ENCODE results near the gene TLK2.

Gene TLK2

DNA sequence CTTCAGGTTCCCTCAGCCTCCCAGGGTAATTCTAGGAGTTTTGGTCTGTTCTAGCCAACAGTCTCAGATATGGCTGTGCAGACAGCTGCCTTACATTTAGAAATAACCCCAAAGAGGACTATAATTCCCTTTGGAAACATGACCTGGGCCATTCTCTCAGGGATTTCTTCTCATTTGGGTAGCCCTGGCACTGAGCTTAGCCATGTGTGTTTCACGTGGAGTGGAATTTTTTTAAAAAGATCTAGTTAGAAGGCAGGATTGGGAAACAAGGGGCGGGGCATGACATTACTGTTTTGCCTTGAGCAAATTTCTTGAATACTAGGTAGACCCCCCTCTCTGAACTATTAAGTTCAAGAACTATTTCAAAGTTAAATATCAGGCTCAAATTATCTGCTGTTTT, 119.3 kb downstream of the TLK2 start:
- H3K4me3 ChIP-seq (ENCODE audit: low read length) = no peak overlapping the region
- H4K20me1 ChIP-seq (ENCODE audit: insufficient read depth, low read length) = no peaks in the 10 kb centered on the region
- no peaks in the 10 kb centered on the region for H3K9me2 ChIP-seq (replicated peaks; ENCODE audit: insufficient read depth, low read length)
- no peak overlapping the region for H3K9ac ChIP-seq (ENCODE audit: low read length)
- no peak overlapping the region for H2AFZ ChIP-seq (ENCODE audit: low read length)
- H3K4me1 ChIP-seq (ENCODE audit: low read length) = no peaks in the 10 kb centered on the region
- H3K9me3 ChIP-seq (replicated peaks; ENCODE audit: insufficient read depth, low read length) = no peaks in the 10 kb centered on the region
- H3K27ac ChIP-seq (ENCODE audit: low read length) = no peak overlapping the region
- peaks cover 5% of the 10 kb centered on the region; the same call in 1 of the 2 replicates for H3K36me3 ChIP-seq (replicated peaks; ENCODE audit: insufficient read depth, low read length)
- no peak overlapping the region for H3K4me2 ChIP-seq (ENCODE audit: low read depth, low read length)
- DNase-seq = no peak
- no peaks in the 10 kb centered on the region for H3F3A ChIP-seq (ENCODE audit: insufficient read depth, low read length)
- no peaks in the 10 kb centered on the region for H3K79me2 ChIP-seq (ENCODE audit: low read length)
- H3K27me3 ChIP-seq (replicated peaks; ENCODE audit: insufficient read depth, low read length) = no peaks in the 10 kb centered on the region
- TF ChIP-seq EZH2 (optimal IDR thresholded peaks at IDR 0.05; ENCODE audit: low read depth, low read length) (no peak), EZH2phosphoT487 (IDR thresholded peaks at IDR 0.05; ENCODE audit: low read length) (no peak), CTCF (IDR thresholded peaks at IDR 0.05; ENCODE audit: low read length) (no peak)

DNA sequence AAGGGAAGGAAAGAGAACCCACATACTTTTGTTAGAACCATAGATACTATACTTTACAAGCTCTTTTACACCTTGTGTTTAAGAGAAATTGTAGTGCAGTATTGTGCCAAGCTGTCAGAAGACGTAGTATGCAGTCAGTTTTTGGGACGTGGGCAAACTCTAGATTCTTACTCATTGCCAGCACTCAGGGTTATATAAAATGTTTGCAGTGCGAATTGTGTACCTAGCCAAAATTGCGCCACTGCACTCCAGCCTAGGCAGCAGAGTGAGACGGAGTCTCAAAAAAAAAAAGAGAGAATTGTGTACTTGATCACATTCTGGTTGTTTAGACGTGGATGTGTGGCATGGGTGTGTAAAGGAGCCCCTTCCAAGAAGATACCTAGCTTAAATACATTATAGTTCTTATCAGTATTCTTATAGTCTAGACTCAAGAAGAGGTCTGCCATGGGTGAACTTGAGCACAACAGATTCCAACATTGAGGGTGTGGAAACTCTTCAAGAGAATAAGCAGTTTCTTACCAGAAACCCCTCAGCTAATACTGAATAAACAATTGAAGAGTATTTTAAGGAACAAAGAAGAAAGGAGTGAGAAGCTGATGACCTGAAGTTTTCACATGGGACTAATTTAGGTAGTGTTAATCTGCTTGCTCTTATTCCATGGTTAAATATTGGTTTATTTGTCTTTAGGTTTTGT, 121.5 kb downstream of the TLK2 start:
- Histone ChIP-seq H3K79me2 (ENCODE audit: low read length) (no peaks in the 10 kb centered on the region), H3K27ac (ENCODE audit: low read length) (no peak overlapping the region), H3K4me1 (ENCODE audit: low read length) (no peaks in the 10 kb centered on the region), H3K36me3 (replicated peaks; ENCODE audit: insufficient read depth, low read length) (peaks cover 5% of the 10 kb centered on the region; the same call in 1 of the 2 replicates), H4K20me1 (ENCODE audit: insufficient read depth, low read length) (no peaks in the 10 kb centered on the region), H3K4me3 (ENCODE audit: low read length) (no peak overlapping the region), H3K9me3 (replicated peaks; ENCODE audit: insufficient read depth, low read length) (no peaks in the 10 kb centered on the region), H3K9me2 (replicated peaks; ENCODE audit: insufficient read depth, low read length) (no peaks in the 10 kb centered on the region), H3F3A (ENCODE audit: insufficient read depth, low read length) (no peaks in the 10 kb centered on the region), H3K9ac (ENCODE audit: low read length) (no peak overlapping the region), H2AFZ (ENCODE audit: low read length) (no peak overlapping the region), H3K4me2 (ENCODE audit: low read depth, low read length) (no peak overlapping the region), H3K27me3 (replicated peaks; ENCODE audit: insufficient read depth, low read length) (no peaks in the 10 kb centered on the region)
- DNase-seq = no peak
- TF ChIP-seq EZH2 (optimal IDR thresholded peaks at IDR 0.05; ENCODE audit: low read depth, low read length) = no peak
- TF ChIP-seq CTCF (IDR thresholded peaks at IDR 0.05; ENCODE audit: low read length) = no peak
- no peak for TF ChIP-seq EZH2phosphoT487 (IDR thresholded peaks at IDR 0.05; ENCODE audit: low read length)

- no peak overlapping the region for H3K27ac ChIP-seq (ENCODE audit: low read length)
- H3K4me2 ChIP-seq (ENCODE audit: low read depth, low read length) = no peak overlapping the region
- no peaks in the 10 kb centered on the region for H3K4me1 ChIP-seq (ENCODE audit: low read length)
- no peak overlapping the region for H3K9ac ChIP-seq (ENCODE audit: low read length)
- H3K9me2 ChIP-seq (replicated peaks; ENCODE audit: insufficient read depth, low read length) = no peaks in the 10 kb centered on the region
- H3K9me3 ChIP-seq (replicated peaks; ENCODE audit: insufficient read depth, low read length) = no peaks in the 10 kb centered on the region
- H4K20me1 ChIP-seq (ENCODE audit: insufficient read depth, low read length) = no peaks in the 10 kb centered on the region
- TF ChIP-seq EZH2 (optimal IDR thresholded peaks at IDR 0.05; ENCODE audit: low read depth, low read length) (no peak), EZH2phosphoT487 (IDR thresholded peaks at IDR 0.05; ENCODE audit: low read length) (no peak), CTCF (IDR thresholded peaks at IDR 0.05; ENCODE audit: low read length) (no peak)
- H3K27me3 ChIP-seq (replicated peaks; ENCODE audit: insufficient read depth, low read length) = no peaks in the 10 kb centered on the region
- no peak for DNase-seq
- no peaks in the 10 kb centered on the region; the same call in 1 of the 2 replicates for H3K36me3 ChIP-seq (replicated peaks; ENCODE audit: insufficient read depth, low read length)
- H3K79me2 ChIP-seq (ENCODE audit: low read length) = no peaks in the 10 kb centered on the region
- no peak overlapping the region for H3K4me3 ChIP-seq (ENCODE audit: low read length)
- H2AFZ ChIP-seq (ENCODE audit: low read length) = no peak overlapping the region
- H3F3A ChIP-seq (ENCODE audit: insufficient read depth, low read length) = no peaks in the 10 kb centered on the region
Measured at GRCh38 chr17:62600805-62601204, 122.2 kb downstream of the TLK2 start.
